BE2C (cell line): Measurements from ENCODE around the gene TNS3.

Source experiments
- DNase-seq: peaks from one replicate; pipeline ENCODE4 v3.0.0-alpha.2; 2020
- H3K27me3 ChIP-seq: fragments of 250-450 bp; sonication (Bioruptor Pico); 2 replicates; pipeline ENCODE4 v1.5.1; 2020; ENCODE audit warnings: mild to moderate bottlenecking
- H3K36me3 ChIP-seq: fragments of 250-450 bp; sonication (Bioruptor Pico); 2 replicates; pipeline ENCODE4 v1.5.1; 2020; ENCODE audit warnings: mild to moderate bottlenecking
- H3K4me1 ChIP-seq: fragments of 250-450 bp; sonication (Bioruptor Pico); 2 replicates; pipeline ENCODE4 v1.5.1; 2020
- H3K4me3 ChIP-seq: 2 replicates; pipeline ENCODE4 v1.5.1; 2011; ENCODE audit warnings: low read depth, low read length
- H3K9me3 ChIP-seq: fragments of 250-450 bp; sonication (Bioruptor Pico); 2 replicates; pipeline ENCODE4 v1.5.1; 2020
- TF ChIP-seq, protein P1 (sequence below): IDR thresholded peaks from 2 replicates; pipeline ENCODE4 v1.5.1; 2012; ENCODE audit warnings: mild to moderate bottlenecking, low read depth, low read length

The TNS3 gene

DNA sequence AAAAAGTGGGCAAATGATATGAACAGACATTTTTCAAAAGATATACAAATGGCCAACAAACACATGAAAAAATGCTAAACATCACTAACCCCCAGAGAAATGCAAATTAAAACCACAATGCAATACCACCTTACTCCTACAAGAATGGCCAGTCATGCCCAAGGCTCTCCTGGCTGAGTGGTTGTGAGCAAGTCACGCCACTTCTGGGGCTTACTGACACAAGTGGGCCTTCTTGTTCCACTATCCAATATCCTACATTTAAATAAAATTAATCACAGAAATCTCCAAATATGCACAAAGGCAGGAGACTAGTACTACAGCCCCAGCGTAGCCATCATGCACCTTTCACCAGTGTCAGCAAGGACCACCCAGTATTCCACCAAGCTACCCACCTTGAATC, 181.9 kb downstream of the TNS3 start:
- Histone ChIP-seq H3K9me3 (no peaks in the 10 kb centered on the region), H3K4me3 (no peak overlapping the region), H3K27me3 (no peaks in the 10 kb centered on the region), H3K36me3 (no peaks in the 10 kb centered on the region), H3K4me1 (no peaks in the 10 kb centered on the region)
- TF ChIP-seq, protein P1, sequence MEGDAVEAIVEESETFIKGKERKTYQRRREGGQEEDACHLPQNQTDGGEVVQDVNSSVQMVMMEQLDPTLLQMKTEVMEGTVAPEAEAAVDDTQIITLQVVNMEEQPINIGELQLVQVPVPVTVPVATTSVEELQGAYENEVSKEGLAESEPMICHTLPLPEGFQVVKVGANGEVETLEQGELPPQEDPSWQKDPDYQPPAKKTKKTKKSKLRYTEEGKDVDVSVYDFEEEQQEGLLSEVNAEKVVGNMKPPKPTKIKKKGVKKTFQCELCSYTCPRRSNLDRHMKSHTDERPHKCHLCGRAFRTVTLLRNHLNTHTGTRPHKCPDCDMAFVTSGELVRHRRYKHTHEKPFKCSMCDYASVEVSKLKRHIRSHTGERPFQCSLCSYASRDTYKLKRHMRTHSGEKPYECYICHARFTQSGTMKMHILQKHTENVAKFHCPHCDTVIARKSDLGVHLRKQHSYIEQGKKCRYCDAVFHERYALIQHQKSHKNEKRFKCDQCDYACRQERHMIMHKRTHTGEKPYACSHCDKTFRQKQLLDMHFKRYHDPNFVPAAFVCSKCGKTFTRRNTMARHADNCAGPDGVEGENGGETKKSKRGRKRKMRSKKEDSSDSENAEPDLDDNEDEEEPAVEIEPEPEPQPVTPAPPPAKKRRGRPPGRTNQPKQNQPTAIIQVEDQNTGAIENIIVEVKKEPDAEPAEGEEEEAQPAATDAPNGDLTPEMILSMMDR: no peak
- DNase-seq: no peak

DNA sequence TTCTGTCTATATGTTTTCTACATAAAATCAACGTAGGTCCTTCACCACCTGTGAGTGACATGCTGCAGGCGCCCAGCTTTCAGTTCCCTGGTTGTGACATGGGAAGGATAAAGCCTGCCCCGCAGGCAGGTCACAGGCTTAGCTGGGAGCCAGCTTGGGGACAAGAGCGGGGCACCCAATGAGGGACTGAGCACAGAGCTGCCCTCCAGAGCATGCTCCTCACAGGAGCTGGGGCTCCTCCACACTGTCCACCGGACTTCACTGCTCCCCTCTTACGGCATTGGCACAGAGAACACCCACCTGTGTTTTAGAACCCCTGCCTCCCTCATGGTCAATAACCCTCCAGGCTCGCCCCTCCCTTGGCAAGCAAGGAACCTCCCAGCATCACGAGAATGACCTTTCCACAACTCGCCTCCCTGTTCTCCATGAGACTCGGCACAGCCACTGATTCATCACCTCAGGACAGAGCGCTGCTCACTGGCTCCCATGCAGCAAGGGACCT, 187.1 kb downstream of the TNS3 start:
- H3K9me3 ChIP-seq: no peaks in the 10 kb centered on the region
- TF ChIP-seq, protein P1: no peak
- H3K36me3 ChIP-seq: no peaks in the 10 kb centered on the region
- no peak for DNase-seq
- no peaks in the 10 kb centered on the region for H3K27me3 ChIP-seq
- H3K4me1 ChIP-seq: no peaks in the 10 kb centered on the region
- H3K4me3 ChIP-seq: no peak overlapping the region

DNA sequence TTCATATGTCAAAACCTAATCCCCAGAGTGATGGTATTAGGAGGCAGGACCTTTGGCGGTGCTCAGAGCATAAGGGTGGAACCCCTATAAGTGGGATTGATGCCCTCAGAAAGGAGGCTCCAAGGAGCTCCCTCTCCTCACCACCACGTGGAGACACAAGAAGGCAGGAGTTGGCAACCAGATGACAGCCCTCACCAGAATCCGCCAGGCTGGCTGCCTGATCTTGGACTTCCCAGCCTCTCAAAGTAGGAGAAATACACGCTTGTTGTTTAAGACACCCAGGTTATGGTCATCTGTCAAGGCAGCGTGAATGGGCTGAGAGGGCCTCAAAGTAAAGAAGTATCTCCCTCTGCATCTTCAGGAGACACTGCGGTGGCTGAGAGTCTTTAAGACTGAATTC, 187.7 kb downstream of the TNS3 start:
- DNase-seq: no peak
- Histone ChIP-seq H3K9me3 (no peaks in the 10 kb centered on the region), H3K4me3 (no peak overlapping the region), H3K36me3 (no peaks in the 10 kb centered on the region), H3K4me1 (no peaks in the 10 kb centered on the region), H3K27me3 (no peaks in the 10 kb centered on the region)
- TF ChIP-seq, protein P1: no peak

DNA sequence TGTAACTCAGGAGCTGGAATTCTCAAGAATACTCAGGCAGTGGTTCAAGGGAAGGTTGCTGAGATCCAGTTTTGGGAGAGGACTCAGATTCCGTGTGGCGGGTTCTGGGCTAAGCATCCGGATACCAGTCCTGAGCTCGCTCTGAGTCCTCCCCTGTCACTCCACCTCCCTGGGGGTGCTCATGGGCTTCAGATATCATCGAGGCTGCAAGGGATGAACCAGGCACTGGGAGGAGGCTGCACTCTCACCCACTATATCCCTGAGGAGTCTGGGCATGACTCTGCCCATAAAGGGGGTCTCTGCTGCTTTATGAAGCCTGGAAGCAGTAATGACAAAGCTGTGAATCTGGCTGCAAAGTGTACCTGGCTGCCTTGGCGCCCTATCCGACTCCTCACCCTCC, 188.5 kb downstream of the TNS3 start:
- Histone ChIP-seq H3K4me1 (no peaks in the 10 kb centered on the region), H3K36me3 (no peaks in the 10 kb centered on the region), H3K27me3 (no peaks in the 10 kb centered on the region), H3K4me3 (no peak overlapping the region), H3K9me3 (no peaks in the 10 kb centered on the region)
- no peak for DNase-seq
- TF ChIP-seq, protein P1: no peak

DNA sequence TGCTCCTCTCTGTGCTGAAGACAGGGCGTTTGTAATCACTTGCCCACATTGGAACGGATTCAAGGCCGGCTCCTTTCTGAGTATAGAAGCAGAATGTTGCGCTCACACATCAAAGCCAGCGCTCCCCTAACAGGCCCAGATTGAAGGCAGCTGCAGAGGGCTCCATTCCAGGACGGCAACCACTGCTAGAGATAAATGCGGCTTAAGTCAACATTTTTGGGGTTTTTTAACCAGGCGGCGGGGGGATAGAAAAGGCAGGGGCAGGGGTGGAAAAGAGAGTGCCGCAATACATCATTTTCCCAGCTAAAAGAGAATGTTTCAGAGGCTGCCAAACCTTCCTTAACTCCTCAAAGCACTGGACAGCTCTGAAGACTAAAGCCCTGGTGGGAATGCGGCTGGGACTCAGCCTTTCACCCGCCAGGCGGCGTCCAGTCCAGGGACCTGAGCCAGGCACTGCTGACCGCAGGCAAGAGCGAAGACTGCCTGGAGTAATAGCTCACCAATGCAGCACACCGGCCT, 189.6 kb downstream of the TNS3 start:
- H3K4me3 ChIP-seq: no peak overlapping the region
- H3K4me1 ChIP-seq: no peaks in the 10 kb centered on the region
- no peaks in the 10 kb centered on the region for H3K27me3 ChIP-seq
- no peaks in the 10 kb centered on the region for H3K36me3 ChIP-seq
- DNase-seq: no peak
- TF ChIP-seq, protein P1: no peak
- no peaks in the 10 kb centered on the region for H3K9me3 ChIP-seq

DNA sequence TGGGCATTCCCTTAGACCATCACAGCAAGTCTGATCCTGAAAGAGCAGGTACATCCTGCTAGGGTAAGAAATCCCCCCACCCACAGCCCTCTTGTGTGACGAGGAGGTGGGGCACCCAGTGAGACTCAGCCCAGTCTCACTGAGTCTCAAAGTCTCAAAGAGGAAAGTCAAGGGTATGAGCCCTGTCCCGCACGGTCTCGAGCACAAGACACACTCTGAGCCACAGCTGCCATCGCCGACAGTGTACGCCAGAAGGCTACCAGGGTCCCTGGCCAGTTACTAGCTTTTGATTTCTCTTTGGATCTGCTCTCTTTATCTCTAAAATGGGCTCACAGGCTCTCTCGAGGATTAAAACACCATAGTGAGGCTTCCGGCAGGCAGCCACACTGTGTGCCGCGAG, 190.2 kb downstream of the TNS3 start:
- DNase-seq: no peak
- TF ChIP-seq, protein P1: no peak
- H3K36me3 ChIP-seq: no peaks in the 10 kb centered on the region

More for the DNA sequence above, 190.2 kb downstream of the TNS3 start:
- Histone ChIP-seq H3K4me3 (no peak overlapping the region), H3K9me3 (no peaks in the 10 kb centered on the region), H3K27me3 (no peaks in the 10 kb centered on the region), H3K4me1 (no peaks in the 10 kb centered on the region)
